ENCODE data around the gene ICAM3. TPM values are rescaled to one million over a fixed set of nuclear protein-coding genes. Genes with fewer than 3 reads are reported as not detected.

Gene ICAM3
- total RNA-seq, 2 experiments from 2014 or later, result 109 to 122 TPM

GRCh38 chr19:10290357-10290875 lies 49.0 kb downstream of the ICAM3 start:
- ATAC-seq, result no peak
- POLR2A ChIA-PET, result interaction anchor here (1.7 to 2.3 kb wide), 2 partner anchors 19 to 30 kb away, joined by 6 to 12 read pairs; partner anchors contain the start of gene ICAM1
- Mint-ChIP-seq H3K9me3 (ENCODE audit: low read depth) (no peaks in the 10 kb centered on the region), H3K27me3 (peaks cover 67% of the 10 kb centered on the region), H3K36me3 (ENCODE audit: low read depth) (peaks cover 10% of the 10 kb centered on the region), H3K4me1 (peaks cover 69% of the 10 kb centered on the region), H3K27ac (no peak overlapping the region), H3K4me3 (peak overlapping the region; percentile 66)
- CTCF ChIA-PET, result interaction anchor here (0.6 to 2.1 kb wide), 7 partner anchors 21 to 275 kb away, joined by 3 to 13 read pairs (median 5); partner anchors contain the start of genes ICAM1 and KRI1
- intact Hi-C loops (cut with DNase I, micrococcal nuclease), result loop anchor here (5.0 to 10.0 kb wide), 2 partner anchors 224 to 227 kb away; partner anchors contain the start of gene S1PR5 (in 2 of the 2)
- DNase-seq, result peak; percentile 32

- ChIA-PET CTCF (interaction anchor here (0.8 to 2.7 kb wide), 12 partner anchors 19 to 142 kb away, joined by 3 to 14 read pairs (median 4); partner anchors contain the start of gene ICAM1), POLR2A (interaction anchor here (0.6 to 2.3 kb wide), 5 partner anchors 13 to 97 kb away, joined by 3 to 12 read pairs (median 4); partner anchors contain the start of gene ICAM1)
- H3K9me3 Mint-ChIP-seq (ENCODE audit: low read depth), result no peaks in the 10 kb centered on the region
- peak within 1 kb of the TSS; percentile 66 for H3K4me3 Mint-ChIP-seq
- ATAC-seq (no peak), DNase-seq (peak; percentile 67)
- H3K36me3 Mint-ChIP-seq (ENCODE audit: low read depth), result peaks cover 15% of the 10 kb centered on the region
- peaks cover 64% of the 10 kb centered on the region for H3K27me3 Mint-ChIP-seq
- intact Hi-C loops (cut with DNase I, micrococcal nuclease), result loop anchor here (1.0 to 10.0 kb wide), 6 partner anchors 19 to 277 kb away; partner anchors contain the start of genes S1PR5 (in 2 of the 2), ICAM1 (in 1 of the 2) and KRI1 (in 1 of the 2)
- peaks cover 71% of the 10 kb centered on the region for H3K4me1 Mint-ChIP-seq
- peak within 1 kb of the TSS; percentile 53 for H3K27ac Mint-ChIP-seq
These were observed 49.5 kb downstream of the ICAM3 start, which contains the start of gene ICAM5 for GRCh38 chr19:10289836-10290356. Gene ICAM5, plus strand, starts transcription at chr19:10289952. Its CDS starts 92 bp downstream, at chr19:10290044.

- Mint-ChIP-seq H3K27ac (peak overlapping the region; percentile 53), H3K27me3 (peaks cover 58% of the 10 kb centered on the region), H3K4me1 (peaks cover 71% of the 10 kb centered on the region), H3K4me3 (peak overlapping the region; percentile 61), H3K36me3 (ENCODE audit: low read depth) (peaks cover 20% of the 10 kb centered on the region), H3K9me3 (ENCODE audit: low read depth) (no peaks in the 10 kb centered on the region)
- ChIA-PET POLR2A (interaction anchor here (0.6 to 2.3 kb wide), 5 partner anchors 13 to 98 kb away, joined by 3 to 12 read pairs (median 4); partner anchors contain the start of gene ICAM1), CTCF (interaction anchor here (0.8 to 2.7 kb wide), 12 partner anchors 18 to 143 kb away, joined by 3 to 14 read pairs (median 4); partner anchors contain the start of gene ICAM1)
- DNase-seq (peak; percentile 84), ATAC-seq (peak; percentile 54)
- intact Hi-C loops (cut with DNase I, micrococcal nuclease), result loop anchor here (1.0 to 2.0 kb wide), 4 partner anchors 18 to 278 kb away; partner anchors contain the start of genes ICAM1 (in 1 of the 2) and KRI1 (in 1 of the 2)
These were observed 50.1 kb downstream of the ICAM3 start for GRCh38 chr19:10289167-10289835.

GRCh38 chr19:10288662-10289166 lies 50.7 kb downstream of the ICAM3 start:
- peak; percentile 70 for DNase-seq
- intact Hi-C loops (cut with DNase I, micrococcal nuclease), result loop anchor here (1.0 to 2.0 kb wide), 5 partner anchors 18 to 278 kb away; partner anchors contain the start of genes DNMT1 (in 1 of the 2), ICAM1 (in 1 of the 2) and KRI1 (in 1 of the 2)
- Mint-ChIP-seq H3K4me1 (peaks cover 71% of the 10 kb centered on the region), H3K36me3 (ENCODE audit: low read depth) (peaks cover 26% of the 10 kb centered on the region), H3K27me3 (peaks cover 53% of the 10 kb centered on the region), H3K27ac (peak overlapping the region; percentile 53), H3K4me3 (peak overlapping the region; percentile 61), H3K9me3 (ENCODE audit: low read depth) (no peaks in the 10 kb centered on the region)
- POLR2A ChIA-PET, result interaction anchor here (0.8 to 2.3 kb wide), 4 partner anchors 12 to 28 kb away, joined by 3 to 12 read pairs (median 4); partner anchors contain the start of gene ICAM1
- CTCF ChIA-PET, result interaction anchor here (1.0 to 2.7 kb wide), 10 partner anchors 17 to 143 kb away, joined by 3 to 14 read pairs (median 4); partner anchors contain the start of gene ICAM1
- peak; percentile 30 for ATAC-seq

- Mint-ChIP-seq H3K27ac (no peak within 1 kb of the TSS), H3K36me3 (ENCODE audit: low read depth) (peaks cover 32% of the 10 kb centered on the region), H3K4me1 (peaks cover 58% of the 10 kb centered on the region), H3K9me3 (ENCODE audit: low read depth) (no peaks in the 10 kb centered on the region), H3K4me3 (no peak within 1 kb of the TSS), H3K27me3 (peaks cover 39% of the 10 kb centered on the region)
- ChIA-PET POLR2A (interaction anchor here (0.6 to 3.9 kb wide), 4 partner anchors 16 to 309 kb away, joined by 3 to 18 read pairs (median 3); partner anchors contain the start of gene ICAM1), CTCF (interaction anchor here (0.5 to 2.8 kb wide), 9 partner anchors 13 to 264 kb away, joined by 3 to 15 read pairs (median 4); partner anchors contain the start of gene ICAM1)
- intact Hi-C loops (cut with DNase I, micrococcal nuclease), result no loop called here
- ATAC-seq, result peak; percentile 31
- peak; percentile 68 for DNase-seq
These were observed 52.4 kb downstream of the ICAM3 start, which contains the start of gene ICAM4 for GRCh38 chr19:10286803-10287737. Gene ICAM4, plus strand, starts transcription at chr19:10286955. Its CDS starts 58 bp downstream, at chr19:10287013.

GRCh38 chr19:10285393-10285792 lies 54.0 kb downstream of the ICAM3 start:
- peaks cover 25% of the 10 kb centered on the region for H3K27me3 Mint-ChIP-seq
- no peak for DNase-seq
- H3K27ac Mint-ChIP-seq, result no peak overlapping the region
- ATAC-seq, result no peak
- H3K36me3 Mint-ChIP-seq (ENCODE audit: low read depth), result peaks cover 32% of the 10 kb centered on the region
- peaks cover 42% of the 10 kb centered on the region for H3K4me1 Mint-ChIP-seq
- H3K4me3 Mint-ChIP-seq, result no peak overlapping the region
- intact Hi-C loops (cut with DNase I, micrococcal nuclease), result no loop called here
- H3K9me3 Mint-ChIP-seq (ENCODE audit: low read depth), result no peaks in the 10 kb centered on the region
- POLR2A ChIA-PET, result interaction anchor here (3.9 kb wide), 1 partner anchor 15 kb away, joined by 18 read pairs; the partner anchor contains the start of gene ICAM1
- CTCF ChIA-PET, result interaction anchor here (1.3 to 2.8 kb wide), 5 partner anchors 11 to 103 kb away, joined by 3 to 15 read pairs (median 4); partner anchors contain the start of gene ICAM1

GRCh38 chr19:10284960-10285278 lies 54.5 kb downstream of the ICAM3 start:
- ATAC-seq (no peak), DNase-seq (no peak)
- Mint-ChIP-seq H3K27ac (no peak overlapping the region), H3K4me1 (peaks cover 38% of the 10 kb centered on the region), H3K36me3 (ENCODE audit: low read depth) (peaks cover 34% of the 10 kb centered on the region), H3K27me3 (peaks cover 20% of the 10 kb centered on the region), H3K9me3 (ENCODE audit: low read depth) (no peaks in the 10 kb centered on the region), H3K4me3 (no peak overlapping the region)
- ChIA-PET POLR2A (interaction anchor here (3.9 kb wide), 1 partner anchor 14 kb away, joined by 18 read pairs; the partner anchor contains the start of gene ICAM1), CTCF (interaction anchor here (1.4 to 2.8 kb wide), 2 partner anchors 15 to 104 kb away, joined by 5 to 15 read pairs; partner anchors contain the start of gene ICAM1)
- intact Hi-C loops (cut with DNase I, micrococcal nuclease), result no loop called here

GRCh38 chr19:10284065-10284959 lies 55.1 kb downstream of the ICAM3 start:
- POLR2A ChIA-PET, result interaction anchor here (3.9 kb wide), 1 partner anchor 13 kb away, joined by 18 read pairs; the partner anchor contains the start of gene ICAM1
- ATAC-seq (no peak), DNase-seq (no peak)
- peaks cover 35% of the 10 kb centered on the region for H3K4me1 Mint-ChIP-seq
- intact Hi-C loops (cut with DNase I, micrococcal nuclease), result no loop called here
- peaks cover 18% of the 10 kb centered on the region for H3K27me3 Mint-ChIP-seq
- H3K27ac Mint-ChIP-seq, result no peak overlapping the region
- CTCF ChIA-PET, result interaction anchor here (1.4 to 2.8 kb wide), 2 partner anchors 15 to 104 kb away, joined by 5 to 15 read pairs; partner anchors contain the start of gene ICAM1
- H3K36me3 Mint-ChIP-seq (ENCODE audit: low read depth), result peaks cover 37% of the 10 kb centered on the region
- H3K9me3 Mint-ChIP-seq (ENCODE audit: low read depth), result no peaks in the 10 kb centered on the region
- no peak overlapping the region for H3K4me3 Mint-ChIP-seq
